22Rv1 (cell line): ENCODE results near the gene PSMG3.

Source experiments
- H3K27ac ChIP-seq: fragments of 450-650 bp; 2 replicates; pipeline ENCODE4 v1.5.1; 2017
- ZFX ChIP-seq: fragments of 450-650 bp; IDR thresholded peaks from 2 replicates; pipeline ENCODE4 v1.6.1; 2017; ENCODE audit warnings: antibody characterized with exemption, borderline replicate concordance
- TF ChIP-seq, protein P1 (sequence below): fragments of 450-650 bp; IDR thresholded peaks from 2 replicates; pipeline ENCODE4 v1.5.1; 2017; ENCODE audit warnings: mild to moderate bottlenecking

Gene PSMG3

GRCh38 chr7:1557006-1557405, 12.8 kb downstream of the PSMG3 start:
- peak overlapping the region; percentile 96 for H3K27ac ChIP-seq
- no peak for TF ChIP-seq ZFX
- TF ChIP-seq, protein P1, sequence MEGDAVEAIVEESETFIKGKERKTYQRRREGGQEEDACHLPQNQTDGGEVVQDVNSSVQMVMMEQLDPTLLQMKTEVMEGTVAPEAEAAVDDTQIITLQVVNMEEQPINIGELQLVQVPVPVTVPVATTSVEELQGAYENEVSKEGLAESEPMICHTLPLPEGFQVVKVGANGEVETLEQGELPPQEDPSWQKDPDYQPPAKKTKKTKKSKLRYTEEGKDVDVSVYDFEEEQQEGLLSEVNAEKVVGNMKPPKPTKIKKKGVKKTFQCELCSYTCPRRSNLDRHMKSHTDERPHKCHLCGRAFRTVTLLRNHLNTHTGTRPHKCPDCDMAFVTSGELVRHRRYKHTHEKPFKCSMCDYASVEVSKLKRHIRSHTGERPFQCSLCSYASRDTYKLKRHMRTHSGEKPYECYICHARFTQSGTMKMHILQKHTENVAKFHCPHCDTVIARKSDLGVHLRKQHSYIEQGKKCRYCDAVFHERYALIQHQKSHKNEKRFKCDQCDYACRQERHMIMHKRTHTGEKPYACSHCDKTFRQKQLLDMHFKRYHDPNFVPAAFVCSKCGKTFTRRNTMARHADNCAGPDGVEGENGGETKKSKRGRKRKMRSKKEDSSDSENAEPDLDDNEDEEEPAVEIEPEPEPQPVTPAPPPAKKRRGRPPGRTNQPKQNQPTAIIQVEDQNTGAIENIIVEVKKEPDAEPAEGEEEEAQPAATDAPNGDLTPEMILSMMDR, result no peak

GRCh38 chr7:1555813-1556543, 13.9 kb downstream of the PSMG3 start, which contains the start of gene TMEM184A:
Gene TMEM184A, minus strand, starts transcription at chr7:1556205. Its CDS starts 721 bp downstream, at chr7:1555484.
- H3K27ac ChIP-seq, result peak within 1 kb of the TSS; percentile 96
- TF ChIP-seq, protein P1, result peak; percentile 98
- no peak for TF ChIP-seq ZFX

- no peak for TF ChIP-seq ZFX
- TF ChIP-seq, protein P1, result no peak
- peak overlapping the region; percentile 96 for H3K27ac ChIP-seq
These were observed 14.6 kb downstream of the PSMG3 start for GRCh38 chr7:1555046-1555812.

DNA sequence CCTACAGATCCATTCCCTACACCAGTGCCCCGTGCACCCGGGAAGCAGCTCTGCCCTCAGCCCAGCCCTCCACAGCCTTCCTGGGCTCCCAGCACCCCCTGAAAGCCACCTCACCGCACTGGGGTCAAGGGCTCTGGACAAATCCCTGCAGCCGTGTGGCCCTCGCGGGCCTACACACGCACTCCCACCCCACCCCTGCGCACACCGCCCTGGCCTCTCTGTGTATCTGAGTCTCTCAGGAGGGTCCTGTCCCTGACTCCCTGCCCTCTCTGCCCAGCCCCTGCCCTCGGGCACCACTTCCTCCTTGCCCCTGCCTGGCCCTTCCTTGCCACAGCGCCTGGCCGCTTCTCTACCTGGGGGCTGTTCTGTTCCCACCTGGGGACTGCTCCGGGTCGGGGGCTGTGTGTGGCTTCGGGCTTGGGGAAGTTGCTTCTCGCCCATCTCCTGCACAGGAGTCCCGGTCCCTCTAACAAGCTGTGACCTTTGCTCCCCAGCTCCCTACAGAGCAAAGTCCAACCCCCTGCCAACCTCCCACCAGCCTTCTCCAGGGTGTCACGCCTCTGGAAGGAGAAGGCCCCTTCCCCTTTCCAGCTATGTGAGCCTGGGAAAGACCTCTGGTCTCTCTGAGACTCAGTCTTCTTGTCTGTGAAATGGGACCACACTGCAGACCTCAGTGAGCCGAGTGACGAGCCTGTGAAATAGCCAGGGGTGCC, 15.3 kb downstream of the PSMG3 start:
- TF ChIP-seq, protein P1, result no peak
- no peak for TF ChIP-seq ZFX
- H3K27ac ChIP-seq, result peak overlapping the region; percentile 96

- peak overlapping the region; percentile 96 for H3K27ac ChIP-seq
- TF ChIP-seq, protein P1, result no peak
- TF ChIP-seq ZFX, result no peak
These were observed 16.2 kb downstream of the PSMG3 start for GRCh38 chr7:1553512-1554210.

DNA sequence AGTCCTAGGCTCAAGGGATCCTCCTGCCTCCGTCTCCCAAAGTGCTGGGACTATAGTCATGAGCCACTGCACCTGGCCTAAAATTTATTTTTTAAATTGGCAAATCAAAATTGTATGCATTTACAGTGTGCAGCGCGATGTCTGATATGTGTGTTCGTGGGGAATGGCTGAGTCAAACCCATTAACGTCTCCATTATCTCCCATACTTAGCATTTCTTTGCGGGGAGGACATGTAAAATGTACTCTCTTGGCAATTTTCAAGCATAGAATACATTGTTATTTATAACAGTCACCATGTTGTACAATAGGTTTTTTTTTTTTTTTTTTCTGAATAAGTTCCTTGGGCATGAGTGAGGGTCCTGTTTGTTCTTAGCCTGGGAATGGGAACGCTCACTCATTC, 17.6 kb downstream of the PSMG3 start:
- H3K27ac ChIP-seq, result 0 out of 2 replicates have a peak overlapping the region, but pooled peaks have one; percentile 4
- no peak for TF ChIP-seq ZFX
- TF ChIP-seq, protein P1, result no peak
